Lung (tissue), 12 donors: Measurements from ENCODE around the gene SLC6A7. TPM values are rescaled to one million over a fixed set of nuclear protein-coding genes. Genes with fewer than 3 reads are reported as not detected.

ENCODE experiments used
- ATAC-seq: fragments of 200-7000 bp; cut with Tn5 transposase; one replicate; pipeline ENCODE4 v1.9.1; 2020; ENCODE audit warnings: moderate number of reproducible peaks; ENCODE audit not compliant: insufficient read depth, low FRiP score
- DNase-seq, 3 donors: peaks; one replicate each; pipeline ENCODE4 v3.0.0-alpha.2; 2013 to 2017
- H3K27ac ChIP-seq, 2 donors: one replicate each; pipeline ENCODE4 v1.5.1; 2013; ENCODE audit warnings: mild to moderate bottlenecking in 2 of 2, moderate library complexity in 2 of 2, control low read depth in 1 of 2, inconsistent platforms in 1 of 2, low read depth in 1 of 2, low read length in 1 of 2
- H3K27me3 ChIP-seq, 3 donors: one replicate each; pipeline ENCODE4 v1.5.1; 2013; ENCODE audit warnings: low read length in 2 of 3; ENCODE audit not compliant: control insufficient read depth in 3 of 3, insufficient read depth in 3 of 3
- H3K36me3 ChIP-seq, 4 donors: one replicate each; pipeline ENCODE4 v1.5.1; 2013; ENCODE audit warnings: low read length in 4 of 4, mild to moderate bottlenecking in 1 of 4, moderate library complexity in 1 of 4; ENCODE audit not compliant: control insufficient read depth in 4 of 4, insufficient read depth in 4 of 4
- H3K4me1 ChIP-seq, 5 donors: one replicate each; pipeline ENCODE4 v1.5.1; 2013; ENCODE audit warnings: low read length in 5 of 5, mild to moderate bottlenecking in 2 of 5, moderate library complexity in 1 of 5; ENCODE audit not compliant: control insufficient read depth in 5 of 5, insufficient read depth in 5 of 5
- H3K4me3 ChIP-seq: one replicate; pipeline ENCODE4 v1.5.1; 2013; ENCODE audit warnings: mild to moderate bottlenecking, control low read depth, moderate library complexity
- H3K9ac ChIP-seq, 2 donors: one replicate each; pipeline ENCODE4 v1.5.1; 2013; ENCODE audit warnings: low read length in 2 of 2, control low read depth in 1 of 2; ENCODE audit not compliant: insufficient read depth in 1 of 2
- H3K9me3 ChIP-seq, 4 donors: one replicate each; pipeline ENCODE4 v1.5.1; 2013; ENCODE audit warnings: low read length in 3 of 4, mild to moderate bottlenecking in 1 of 4, moderate library complexity in 1 of 4; ENCODE audit not compliant: control insufficient read depth in 4 of 4, insufficient read depth in 3 of 4
- WGBS, 2 donors: extraction: QIAGEN DNeasy Blood & Tissue Kit; methylation state at CpG; one replicate each; pipeline ENCODE4 v1.1.7; 2013; 5-methylcytosine and 5-hydroxymethylcytosine counted together
- polyA plus RNA-seq, 2 donors: library from polyadenylated mRNA; stranded (reverse); fragments of 200-250 nt; gene quantifications; one replicate each; pipeline ENCODE4 v1.2.1, GENCODE V29; 2013
- total RNA-seq, 2 donors: library from RNA; depleted of rRNA in 1 of 2; stranded (reverse); fragments of >200 nt in 1 of 2; gene quantifications; one replicate each; pipeline ENCODE4 v1.2.1, GENCODE V29; 2014 to 2021
- TF ChIP-seq, protein P1 (sequence below): IDR thresholded peaks from 2 replicates; pipeline ENCODE4 v1.5.1; 2012; ENCODE audit warnings: mild to moderate bottlenecking; ENCODE audit errors: control extremely low read depth, extremely low read depth
- donor health status: control.
- donor health status: control.
- donor health status: Bipolar disorder and iron deficiency.
- donor health status: healthy.
- donor health status: DM: yes; HTN: yes; CAD: no.

The SLC6A7 gene
- total and polyA plus RNA-seq, 4 donors, result 0.02 to 0.06 (median 0.03) TPM; not detected in 1

DNA sequence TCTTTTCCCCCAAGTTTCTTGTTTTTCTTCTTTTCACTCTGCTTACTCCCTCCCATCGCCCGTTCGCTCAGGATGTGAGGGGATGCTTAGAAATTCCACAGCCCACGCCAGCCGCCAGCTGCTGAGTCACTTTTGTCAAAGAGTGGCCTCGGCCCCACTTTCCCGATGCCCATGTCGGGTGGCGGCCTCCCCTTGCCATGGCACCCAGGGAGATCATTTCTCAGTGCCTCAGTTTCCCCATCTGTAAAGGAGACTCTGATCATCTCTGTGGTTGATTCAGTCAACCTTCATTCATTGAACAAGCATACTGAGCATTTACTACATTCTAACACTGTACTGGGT lies 33.9 kb upstream of the SLC6A7 start:
- no peak overlapping the region for H3K4me3 ChIP-seq
- H3K27ac ChIP-seq, result peak overlapping the region; percentile 43 to 69
- no peaks in the 10 kb centered on the region for H3K9me3 ChIP-seq
- ATAC-seq (no peak), DNase-seq (no peak)
- peaks cover 0 to 11% (median 3%) of the 10 kb centered on the region in 4 donors for H3K36me3 ChIP-seq
- H3K9ac ChIP-seq, result peak overlapping the region in 1 of 2 donors; percentile 86
- TF ChIP-seq, protein P1, sequence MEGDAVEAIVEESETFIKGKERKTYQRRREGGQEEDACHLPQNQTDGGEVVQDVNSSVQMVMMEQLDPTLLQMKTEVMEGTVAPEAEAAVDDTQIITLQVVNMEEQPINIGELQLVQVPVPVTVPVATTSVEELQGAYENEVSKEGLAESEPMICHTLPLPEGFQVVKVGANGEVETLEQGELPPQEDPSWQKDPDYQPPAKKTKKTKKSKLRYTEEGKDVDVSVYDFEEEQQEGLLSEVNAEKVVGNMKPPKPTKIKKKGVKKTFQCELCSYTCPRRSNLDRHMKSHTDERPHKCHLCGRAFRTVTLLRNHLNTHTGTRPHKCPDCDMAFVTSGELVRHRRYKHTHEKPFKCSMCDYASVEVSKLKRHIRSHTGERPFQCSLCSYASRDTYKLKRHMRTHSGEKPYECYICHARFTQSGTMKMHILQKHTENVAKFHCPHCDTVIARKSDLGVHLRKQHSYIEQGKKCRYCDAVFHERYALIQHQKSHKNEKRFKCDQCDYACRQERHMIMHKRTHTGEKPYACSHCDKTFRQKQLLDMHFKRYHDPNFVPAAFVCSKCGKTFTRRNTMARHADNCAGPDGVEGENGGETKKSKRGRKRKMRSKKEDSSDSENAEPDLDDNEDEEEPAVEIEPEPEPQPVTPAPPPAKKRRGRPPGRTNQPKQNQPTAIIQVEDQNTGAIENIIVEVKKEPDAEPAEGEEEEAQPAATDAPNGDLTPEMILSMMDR, result no peak
- H3K4me1 ChIP-seq, result peaks cover 0 to 84% (median 38%) of the 10 kb centered on the region in 5 donors
- WGBS, 2 donors, result 2% methylated on average over 9 of the region's 9 CpGs
- H3K27me3 ChIP-seq, result no peaks in the 10 kb centered on the region

DNA sequence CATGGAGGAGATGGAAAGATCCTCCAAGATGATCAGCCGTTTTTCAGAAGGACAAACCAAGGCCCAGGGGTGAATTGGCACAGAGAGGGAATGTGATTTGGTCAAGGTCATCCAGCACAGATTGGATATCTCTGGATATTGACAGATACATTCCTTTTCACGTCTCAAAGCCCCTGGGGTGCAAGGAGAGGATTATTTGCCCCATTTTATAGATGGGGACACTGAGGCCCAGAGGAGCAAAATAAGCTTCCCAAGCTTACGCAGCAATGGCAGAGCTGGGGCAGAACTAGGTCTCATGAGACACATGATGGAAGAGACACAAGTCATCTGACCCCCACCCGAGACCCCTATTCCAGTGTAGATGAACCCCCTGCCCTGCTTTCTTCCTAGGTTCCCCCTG lies 33.3 kb upstream of the SLC6A7 start:
- no peaks in the 10 kb centered on the region for H3K9me3 ChIP-seq
- peaks cover 0 to 9% (median 3%) of the 10 kb centered on the region in 4 donors for H3K36me3 ChIP-seq
- TF ChIP-seq, protein P1, result no peak
- DNase-seq (no peak), ATAC-seq (no peak)
- H3K9ac ChIP-seq, result peak overlapping the region in 1 of 2 donors; percentile 86
- H3K4me3 ChIP-seq, result no peak overlapping the region
- WGBS, 2 donors, result 80 to 82% methylated on average over 4 of the region's 4 CpGs
- peaks cover 0 to 80% (median 38%) of the 10 kb centered on the region in 5 donors for H3K4me1 ChIP-seq
- peak overlapping the region; percentile 43 to 69 for H3K27ac ChIP-seq
- no peaks in the 10 kb centered on the region for H3K27me3 ChIP-seq

DNA sequence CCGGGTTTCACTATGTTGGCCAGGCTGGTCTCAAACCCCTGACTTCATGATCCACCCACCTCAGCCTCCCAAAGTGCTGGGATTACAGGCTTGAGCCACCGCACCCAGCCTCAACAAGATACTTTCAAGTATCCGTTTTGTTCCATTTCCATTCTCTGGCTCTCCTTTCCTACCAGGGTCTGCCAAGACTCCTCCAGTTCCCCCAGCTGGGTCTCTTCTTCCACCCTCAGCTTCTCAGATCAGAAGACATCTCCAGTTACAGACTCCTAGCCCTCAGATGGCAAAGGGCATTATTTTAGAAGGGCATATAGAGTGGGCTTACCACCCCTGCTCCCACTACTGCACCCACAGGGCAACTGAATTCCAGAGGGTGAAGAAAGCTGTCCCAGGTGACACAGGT lies 32.7 kb upstream of the SLC6A7 start:
- Histone ChIP-seq H3K4me3 (no peak overlapping the region), H3K9ac (no peak overlapping the region), H3K36me3 (peaks cover 0 to 9% (median 3%) of the 10 kb centered on the region in 4 donors), H3K4me1 (peaks cover 0 to 84% (median 38%) of the 10 kb centered on the region in 5 donors), H3K9me3 (no peaks in the 10 kb centered on the region), H3K27me3 (no peaks in the 10 kb centered on the region), H3K27ac (peak overlapping the region in 1 of 2 donors; percentile 61)
- DNase-seq, result peak; percentile 58 to 87 (median 73)
- no peak for ATAC-seq
- TF ChIP-seq, protein P1, result no peak
- WGBS, 2 donors, result 75 to 83% methylated on average over 3 of the region's 3 CpGs
